Measurements from ENCODE around the gene UQCRFS1.
"Not testable (repeated sequence)": the region's sequence is repeated elsewhere in the genome, so short reads cannot be mapped to it uniquely, and the experiment has no call there.

The UQCRFS1 gene

GRCh38 chr19:29212356-29212647 lies 649 bp downstream of the UQCRFS1 start:
- no peak for DNase-seq

GRCh38 chr19:29211562-29212355 lies 1.2 kb downstream of the UQCRFS1 start:
- no peak for DNase-seq

GRCh38 chr19:29211041-29211440 lies 1.9 kb downstream of the UQCRFS1 start:
- DNase-seq = not testable (repeated sequence)

GRCh38 chr19:29210502-29210901 lies 2.4 kb downstream of the UQCRFS1 start:
- DNase-seq = not testable (repeated sequence)

GRCh38 chr19:29207403-29208187 lies 5.4 kb downstream of the UQCRFS1 start:
- DNase-seq = not testable (repeated sequence)

DNA sequence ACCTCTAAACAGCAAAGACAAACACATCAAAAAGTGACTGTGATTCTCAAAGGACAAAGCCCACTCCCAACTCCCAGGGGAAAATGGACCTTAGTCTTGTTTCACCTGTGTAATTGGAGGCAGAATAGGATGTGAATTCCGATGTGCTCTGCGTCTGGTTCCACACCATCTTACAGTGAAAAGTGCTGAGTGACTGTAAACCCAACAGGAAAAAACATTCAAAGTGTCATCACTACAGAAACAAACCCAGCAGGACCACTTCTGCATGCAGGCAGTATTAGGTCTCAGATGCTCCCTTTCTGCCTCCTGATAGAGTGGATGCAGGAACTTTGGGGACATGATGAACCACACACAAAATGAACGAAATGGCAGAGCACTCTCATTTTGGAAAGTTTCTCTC lies 6.5 kb downstream of the UQCRFS1 start:
- DNase-seq = no peak

GRCh38 chr19:29202281-29202680 lies 10.7 kb downstream of the UQCRFS1 start:
- DNase-seq = no peak

DNA sequence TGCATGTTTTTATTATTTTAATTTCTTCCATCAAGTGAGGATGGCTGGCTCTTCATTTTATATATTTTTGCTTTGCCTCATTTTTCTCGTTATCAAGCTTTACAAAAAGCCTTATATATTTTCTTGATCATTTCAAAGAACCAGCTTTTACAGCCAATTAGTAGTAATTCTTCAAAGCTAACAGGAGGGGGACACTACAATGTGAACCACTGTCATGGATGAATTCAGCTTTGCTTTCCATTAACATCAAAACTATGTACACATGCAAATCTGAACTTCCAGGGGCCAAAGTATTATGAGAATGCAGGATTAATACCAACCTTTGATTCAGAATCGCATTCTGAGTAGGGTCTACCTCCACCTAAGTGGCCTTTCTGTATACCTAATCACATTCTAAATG lies 11.1 kb downstream of the UQCRFS1 start:
- no peak for DNase-seq

DNA sequence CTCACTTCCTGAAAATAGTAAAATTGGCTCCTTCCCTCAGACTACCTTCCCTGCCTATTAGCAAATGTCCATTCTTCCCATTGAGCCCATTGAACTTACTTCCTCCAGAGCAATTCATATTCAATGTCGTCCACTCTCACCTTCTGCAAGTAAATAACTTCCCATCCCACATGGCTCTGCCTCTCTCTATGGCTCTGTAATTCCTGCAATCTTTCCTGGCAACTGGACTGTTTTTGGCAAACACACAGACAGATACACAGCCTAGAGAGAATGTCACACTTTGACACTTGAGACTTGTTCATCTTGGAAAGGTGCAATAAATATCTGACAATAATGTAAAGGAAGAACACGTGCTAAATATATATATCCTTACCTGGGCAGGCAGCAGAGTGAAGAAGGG lies 18.3 kb downstream of the UQCRFS1 start:
- DNase-seq = no peak

- no peak for DNase-seq
Measured at GRCh38 chr19:29193155-29193554, 19.8 kb downstream of the UQCRFS1 start.

DNA sequence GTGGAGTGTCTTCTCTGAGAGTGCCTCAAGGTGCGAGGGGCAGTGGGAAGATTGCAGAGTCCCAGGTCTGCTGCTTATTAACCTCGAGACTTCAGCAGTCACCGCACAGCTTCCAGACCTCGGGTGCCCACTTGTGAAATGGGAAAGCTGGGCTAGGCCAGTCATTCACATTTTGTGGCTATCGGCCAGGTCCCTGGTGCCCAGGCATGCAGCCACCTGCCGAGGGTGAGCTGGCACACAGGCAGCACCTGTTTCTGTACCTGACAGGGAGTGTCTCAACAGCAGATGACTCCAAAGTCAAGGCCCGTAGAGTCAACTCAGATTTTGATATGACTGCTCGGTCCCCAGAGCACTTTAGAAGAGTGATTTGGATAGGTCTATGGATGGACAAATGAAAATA lies 21.9 kb downstream of the UQCRFS1 start:
- DNase-seq = no peak

- DNase-seq = no peak
Measured at GRCh38 chr19:29189033-29189360, 24.0 kb downstream of the UQCRFS1 start.

DNA sequence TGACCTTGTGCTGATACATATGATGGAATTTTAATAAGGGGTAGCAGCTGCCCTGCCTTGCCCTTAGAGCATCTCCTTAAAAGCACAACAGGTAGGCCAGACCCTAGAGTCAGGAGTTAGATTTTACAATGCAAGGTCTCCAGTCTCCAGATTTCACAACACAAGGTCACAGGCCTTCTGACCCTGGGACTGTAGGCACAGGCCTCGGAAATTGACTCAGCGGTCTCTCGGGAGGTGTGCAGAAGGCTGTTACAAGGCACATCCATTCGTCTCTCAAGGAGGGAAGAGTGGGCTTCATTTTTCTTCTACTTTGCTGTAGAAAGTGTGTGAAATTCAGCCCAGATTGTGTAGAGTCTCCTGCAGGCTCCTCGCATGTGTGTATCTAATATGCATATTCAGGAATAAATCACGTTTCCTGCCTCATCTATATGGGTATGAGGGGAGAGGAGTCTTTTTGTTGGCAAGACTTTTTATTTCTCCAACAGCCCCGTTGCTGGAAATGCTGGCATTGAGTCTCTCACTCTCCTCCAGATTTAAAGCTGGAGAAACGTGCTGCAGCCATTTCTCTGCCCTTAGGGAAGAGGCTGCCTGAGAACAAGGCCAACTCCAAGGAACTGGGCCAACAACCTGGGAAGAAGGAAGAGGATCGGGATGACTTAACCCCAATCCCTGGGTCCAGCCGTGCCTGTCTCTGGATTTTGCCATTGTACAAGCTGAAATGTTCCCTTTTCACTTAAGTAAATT lies 24.5 kb downstream of the UQCRFS1 start:
- no peak for DNase-seq

DNA sequence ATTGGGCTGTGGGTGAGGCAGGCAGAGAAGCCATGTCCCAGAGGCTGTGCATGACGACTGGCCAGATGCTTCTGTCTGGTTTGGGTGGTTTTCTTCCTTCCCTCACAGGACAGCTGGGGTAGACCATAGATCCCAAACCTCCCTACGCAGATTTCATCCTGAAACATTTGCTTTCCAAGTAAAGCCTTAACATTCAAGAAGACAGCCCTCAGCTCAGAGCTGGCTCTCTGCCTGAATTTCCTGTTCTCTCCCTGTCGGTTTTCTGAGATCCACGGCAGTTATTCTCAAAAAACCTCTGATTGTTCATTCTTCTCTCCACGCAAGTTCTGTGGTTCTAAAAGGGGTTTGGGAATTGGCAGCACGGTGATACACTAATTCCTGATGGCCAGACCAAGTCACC lies 25.3 kb downstream of the UQCRFS1 start:
- DNase-seq = no peak

DNA sequence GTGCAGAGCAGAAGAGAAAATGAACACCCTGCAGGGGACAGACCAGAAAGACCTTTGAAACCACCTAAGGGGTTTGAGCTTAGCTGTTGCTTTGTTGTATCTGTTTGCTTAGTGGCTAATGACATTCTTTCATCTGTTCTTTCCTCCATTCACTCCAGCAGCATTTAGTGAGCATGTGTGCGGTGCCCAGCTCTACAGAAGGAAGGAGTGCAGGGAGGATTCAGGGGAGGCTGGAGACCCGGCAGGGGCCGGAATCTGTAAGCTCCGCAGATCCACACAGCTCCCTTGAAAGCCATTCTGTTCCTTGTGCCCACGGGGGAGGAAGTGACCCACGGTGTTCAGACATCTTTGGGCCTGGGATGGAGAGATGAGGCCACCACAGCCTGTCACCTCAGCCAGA lies 27.5 kb downstream of the UQCRFS1 start:
- no peak for DNase-seq

DNA sequence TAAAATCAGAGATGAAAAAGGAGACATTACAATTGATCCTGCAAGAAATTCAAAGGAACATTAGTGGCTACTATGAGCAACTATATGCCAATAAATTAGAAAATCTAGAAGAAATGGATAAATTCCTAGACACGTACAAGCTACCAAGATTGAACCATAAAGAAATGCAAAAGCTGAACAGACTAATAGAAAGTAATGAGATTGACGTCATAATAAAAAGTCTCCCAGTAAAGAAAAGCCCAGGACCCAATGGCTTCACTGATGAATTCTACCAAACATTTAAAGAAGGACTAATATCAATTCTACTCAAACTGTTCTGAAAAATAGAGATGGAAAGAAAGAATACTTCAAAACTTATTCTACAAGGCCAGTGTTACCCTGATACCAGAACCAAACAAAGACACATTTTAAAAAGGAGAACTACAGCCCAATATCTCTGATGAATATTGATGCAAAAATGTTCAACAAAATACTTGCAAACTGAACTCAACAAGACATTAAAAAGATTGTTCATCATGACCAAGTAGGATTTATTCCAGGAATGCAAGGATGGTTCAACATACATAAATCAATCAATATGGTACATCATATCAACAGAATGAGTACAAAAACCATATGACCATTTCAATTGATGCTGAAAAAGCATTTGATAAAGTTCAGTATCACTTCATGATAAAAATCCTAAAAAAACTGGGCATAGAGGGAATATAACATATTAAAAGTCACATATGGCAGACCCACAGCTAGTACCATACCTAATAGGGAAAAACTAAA lies 35.8 kb downstream of the UQCRFS1 start:
- DNase-seq = no peak

GRCh38 chr19:29173896-29174295 lies 39.1 kb downstream of the UQCRFS1 start:
- no peak for DNase-seq

DNA sequence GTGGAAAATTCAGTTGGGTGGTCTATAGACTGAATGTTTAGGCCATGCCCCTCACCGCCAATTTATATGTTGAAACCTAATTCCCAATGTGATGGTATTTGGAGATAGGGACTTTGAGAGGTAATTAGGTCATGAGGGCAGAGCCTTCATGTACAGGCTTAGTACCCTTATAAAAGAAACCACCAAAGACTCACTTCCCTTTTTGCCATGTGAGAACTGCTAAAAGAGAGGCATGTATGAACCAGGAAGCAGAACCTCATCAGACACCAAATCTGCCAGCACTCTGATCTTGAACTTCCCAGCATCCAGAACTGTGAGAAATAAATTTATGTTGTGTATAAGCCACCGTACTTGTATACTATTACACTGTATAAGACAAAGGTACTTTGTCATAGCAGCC lies 40.6 kb downstream of the UQCRFS1 start:
- DNase-seq = no peak

GRCh38 chr19:29171525-29171924 lies 41.4 kb downstream of the UQCRFS1 start:
- no peak for DNase-seq

DNA sequence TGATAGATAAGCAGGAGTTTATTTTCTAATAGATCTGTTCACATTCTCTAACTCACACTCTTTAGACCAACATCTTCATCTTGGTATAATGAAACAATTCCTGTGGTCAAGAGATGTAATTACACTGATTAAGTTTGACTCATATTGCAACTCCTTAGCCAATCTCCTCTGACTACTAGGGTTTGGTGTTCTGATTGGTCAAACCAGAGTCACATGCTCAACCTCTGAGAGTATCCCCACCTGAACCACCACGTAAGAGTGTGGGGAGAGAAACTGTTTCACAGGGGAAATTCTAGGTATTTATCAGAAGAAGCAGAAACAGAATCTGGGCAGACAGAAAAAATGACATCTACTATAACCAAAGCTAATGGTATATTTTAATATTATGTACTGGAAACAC lies 42.4 kb downstream of the UQCRFS1 start:
- DNase-seq = no peak

DNA sequence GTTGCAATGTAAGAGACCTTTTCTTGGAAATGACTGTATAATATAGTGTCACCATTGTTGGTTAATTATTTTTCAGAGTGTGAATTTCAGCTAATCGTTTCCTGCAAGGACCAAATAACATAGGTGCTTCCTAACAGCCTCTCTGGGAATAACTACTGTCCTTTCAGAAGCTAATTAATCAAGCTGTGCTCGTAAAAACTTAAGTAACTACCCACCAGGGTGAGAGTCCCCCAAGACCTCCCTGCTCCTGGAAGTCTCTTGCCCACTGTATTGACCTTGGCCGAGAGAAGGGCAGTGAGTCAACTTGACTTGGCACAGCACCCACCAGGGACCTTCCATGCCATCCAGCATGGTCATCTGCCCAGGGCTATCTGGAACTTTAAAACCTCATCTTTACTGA lies 50.3 kb downstream of the UQCRFS1 start:
- no peak for DNase-seq

DNA sequence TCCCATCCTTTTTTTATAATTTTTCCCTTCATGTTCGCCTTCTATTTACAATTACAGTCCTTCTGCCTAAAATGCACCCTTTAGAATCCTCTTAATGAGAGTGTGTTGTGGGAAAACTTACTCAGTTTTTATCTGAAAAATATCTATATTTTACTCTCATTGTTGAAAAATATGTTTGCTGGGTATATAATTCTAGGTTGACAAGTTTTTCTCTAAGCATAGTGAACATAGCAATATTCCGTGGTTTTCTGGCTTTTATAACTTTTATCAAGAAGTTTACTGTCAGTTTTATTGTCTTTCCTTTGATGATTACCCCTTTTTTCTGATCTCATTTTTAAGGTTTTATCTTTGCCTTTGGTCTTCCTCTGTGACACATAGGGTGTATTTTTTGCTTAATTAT lies 57.3 kb downstream of the UQCRFS1 start:
- no peak for DNase-seq

Data from NCI-H187 (cell line).